IgD-negative memory B cell (primary cell): ENCODE results near the gene EDEM1. TPM values are rescaled to one million over a fixed set of nuclear protein-coding genes. Genes with fewer than 3 reads are reported as not detected.
A peak's percentile ranks its signal among the peaks of the same experiment; 100 is the strongest.

Source experiments
- H3K27ac Mint-ChIP-seq, 3 donors: one replicate each; pipeline ENCODE4 v1.8.0; 2020 to 2022; ENCODE audit warnings: mild to moderate bottlenecking in 3 of 3, mixed read lengths in 3 of 3, moderate library complexity in 1 of 3
- H3K27me3 Mint-ChIP-seq: one replicate; pipeline ENCODE4 v1.8.0; 2021; ENCODE audit warnings: mixed read lengths
- H3K36me3 Mint-ChIP-seq: one replicate; pipeline ENCODE4 v1.8.0; 2020; ENCODE audit warnings: mild to moderate bottlenecking, mixed read lengths
- H3K4me1 Mint-ChIP-seq, 3 donors: one replicate each; pipeline ENCODE4 v1.8.0; 2020 to 2022; ENCODE audit warnings: mixed read lengths in 3 of 3, mild to moderate bottlenecking in 1 of 3
- H3K4me3 Mint-ChIP-seq, 4 donors: one replicate each; pipeline ENCODE4 v1.8.0; 2020 to 2022; ENCODE audit warnings: mild to moderate bottlenecking in 4 of 4, mixed read lengths in 4 of 4, moderate library complexity in 3 of 4
- H3K9me3 Mint-ChIP-seq, 3 donors: one replicate each; pipeline ENCODE4 v1.8.0; 2020 to 2021; ENCODE audit warnings: mixed read lengths in 3 of 3, mild to moderate bottlenecking in 1 of 3
- polyA plus RNA-seq: library from polyadenylated mRNA; unstranded; fragments of 300-500 nt; fragmentation: Illumina TruSeq; gene quantifications from one replicate; pipeline ENCODE4 v1.2.3, GENCODE V29; 2021

EDEM1 gene
- polyA plus RNA-seq, 1 donor from 2014 or later = 58.4 TPM

DNA sequence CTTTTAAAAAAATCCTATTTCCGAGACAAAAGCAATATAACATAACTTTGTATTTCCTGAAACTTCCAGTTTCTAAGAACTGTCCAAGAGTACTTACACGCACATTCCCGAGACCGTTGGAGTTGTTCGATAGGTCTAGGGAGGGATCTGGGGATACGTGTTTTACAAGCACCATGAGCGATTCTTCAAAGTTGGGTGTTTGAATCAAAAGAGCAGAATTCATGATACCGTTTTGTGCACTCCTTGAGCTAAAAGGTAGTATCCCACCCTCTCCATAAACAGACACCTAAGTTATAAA is 700 bp upstream of the EDEM1 start:
- Mint-ChIP-seq H3K36me3 (peaks cover 10% of the 10 kb centered on the region), H3K27ac (peak overlapping the region; percentile 94 to 100 (median 98)), H3K9me3 (peaks cover 0 to 3% (median 1%) of the 10 kb centered on the region in 3 donors), H3K4me3 (peak overlapping the region; percentile 90 to 99 (median 96)), H3K4me1 (peaks cover 44 to 51% (median 48%) of the 10 kb centered on the region in 3 donors), H3K27me3 (no peaks in the 10 kb centered on the region)

DNA sequence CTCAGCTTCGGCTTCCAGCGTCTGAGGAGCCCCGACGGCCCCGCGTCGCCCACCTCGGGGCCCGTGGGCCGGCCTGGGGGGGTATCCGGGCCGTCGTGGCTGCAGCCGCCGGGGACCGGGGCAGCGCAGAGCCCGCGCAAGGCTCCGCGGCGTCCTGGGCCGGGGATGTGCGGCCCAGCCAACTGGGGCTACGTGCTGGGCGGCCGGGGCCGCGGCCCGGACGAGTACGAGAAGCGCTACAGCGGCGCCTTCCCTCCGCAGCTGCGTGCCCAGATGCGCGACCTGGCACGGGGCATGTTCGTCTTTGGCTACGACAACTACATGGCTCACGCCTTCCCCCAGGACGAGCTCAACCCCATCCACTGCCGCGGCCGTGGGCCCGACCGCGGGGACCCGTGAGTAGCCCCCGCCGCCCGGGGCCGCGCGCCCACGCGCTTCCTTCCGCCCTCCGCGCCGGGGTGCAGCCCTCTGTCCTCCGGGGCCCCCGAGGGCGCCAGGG is 462 bp downstream of the EDEM1 start:
- H3K4me1 Mint-ChIP-seq = peaks cover 49 to 55% (median 52%) of the 10 kb centered on the region in 3 donors
- no peaks in the 10 kb centered on the region for H3K27me3 Mint-ChIP-seq
- H3K9me3 Mint-ChIP-seq = peaks cover 0 to 3% (median 1%) of the 10 kb centered on the region in 3 donors
- H3K36me3 Mint-ChIP-seq = peaks cover 10% of the 10 kb centered on the region
- peak overlapping the region; percentile 98 to 100 (median 100) for H3K4me3 Mint-ChIP-seq
- peak overlapping the region; percentile 98 to 100 (median 98) for H3K27ac Mint-ChIP-seq

DNA sequence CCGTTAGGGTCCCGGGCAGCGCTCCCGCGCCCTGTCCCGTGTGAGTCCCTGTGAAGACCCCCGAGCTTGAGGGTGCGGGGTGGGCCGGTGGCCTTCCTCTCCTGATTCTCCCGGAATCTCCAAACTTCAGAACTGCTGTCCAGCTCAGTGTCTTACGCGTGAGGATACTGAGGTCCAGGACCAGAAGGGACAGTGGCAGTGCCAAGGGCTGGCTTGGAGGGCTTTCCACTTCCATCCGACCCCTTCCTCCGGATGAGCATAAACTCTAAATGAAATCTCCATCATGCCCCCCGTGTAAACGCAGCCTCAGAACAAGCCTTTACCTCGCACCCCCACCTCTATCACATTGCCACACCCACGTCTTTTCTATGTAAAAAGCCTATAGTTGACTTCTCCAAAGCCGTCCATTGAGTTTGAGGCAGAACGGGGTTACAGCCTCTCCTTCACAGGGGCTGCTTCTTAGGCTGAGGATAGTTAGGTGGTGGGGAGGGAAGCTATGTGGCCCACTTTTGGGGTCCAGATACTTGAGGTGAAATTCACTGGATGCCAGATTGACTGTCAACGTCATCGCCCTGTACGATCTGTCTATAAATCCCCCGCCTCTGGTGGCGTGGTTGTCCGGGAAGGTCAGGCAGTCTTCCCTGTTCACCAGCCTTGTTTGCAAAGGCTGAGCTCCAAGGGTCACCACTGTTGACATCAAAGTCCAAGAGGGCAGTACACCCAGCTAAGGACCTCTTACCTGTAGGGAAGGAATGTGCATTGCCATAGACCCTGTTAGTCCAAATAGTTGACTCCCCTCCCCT is 1.1 kb downstream of the EDEM1 start:
- peaks cover 10% of the 10 kb centered on the region for H3K36me3 Mint-ChIP-seq
- H3K27me3 Mint-ChIP-seq = no peaks in the 10 kb centered on the region
- peaks cover 49 to 53% (median 50%) of the 10 kb centered on the region in 3 donors for H3K4me1 Mint-ChIP-seq
- peak overlapping the region; percentile 98 to 100 (median 100) for H3K4me3 Mint-ChIP-seq
- H3K27ac Mint-ChIP-seq = peak overlapping the region; percentile 98 to 100 (median 98)
- peaks cover 0 to 3% (median 1%) of the 10 kb centered on the region in 3 donors for H3K9me3 Mint-ChIP-seq

DNA sequence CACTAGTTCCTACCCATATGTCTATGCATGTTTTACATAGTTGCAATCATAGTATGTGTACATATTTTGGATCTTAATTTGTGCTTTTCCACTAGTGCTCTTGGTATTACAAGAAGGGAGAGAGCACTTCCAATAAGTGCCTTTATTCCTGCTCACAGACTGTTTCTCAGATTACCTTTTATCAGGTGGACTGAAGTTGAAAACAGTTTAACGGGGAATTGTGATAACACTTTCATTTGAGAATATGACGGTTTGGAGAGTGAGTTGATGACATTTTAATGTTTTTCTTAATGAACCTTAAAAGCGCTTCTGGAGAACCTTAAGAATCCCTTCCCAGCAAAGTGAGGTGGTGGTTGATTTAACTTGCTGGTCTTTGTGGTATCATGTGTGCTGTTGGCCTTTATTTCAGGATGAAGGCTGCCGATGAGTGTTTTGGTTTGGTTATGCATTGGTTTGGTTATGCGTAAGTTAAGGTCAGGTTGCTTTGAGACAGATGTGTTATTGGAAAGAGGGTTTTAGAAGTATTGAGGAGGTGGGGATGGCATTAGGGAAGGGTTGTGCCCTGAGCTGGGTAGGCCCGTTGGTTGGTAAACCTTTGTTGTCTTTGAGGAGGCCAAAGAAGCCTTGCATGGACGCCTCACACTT is 2.8 kb downstream of the EDEM1 start:
- H3K9me3 Mint-ChIP-seq = peaks cover 0 to 3% (median 1%) of the 10 kb centered on the region in 3 donors
- peaks cover 52 to 57% (median 57%) of the 10 kb centered on the region in 3 donors for H3K4me1 Mint-ChIP-seq
- no peaks in the 10 kb centered on the region for H3K27me3 Mint-ChIP-seq
- peak overlapping the region; percentile 94 to 100 (median 98) for H3K27ac Mint-ChIP-seq
- peaks cover 17% of the 10 kb centered on the region for H3K36me3 Mint-ChIP-seq
- H3K4me3 Mint-ChIP-seq = peak overlapping the region; percentile 98 to 100 (median 100)

DNA sequence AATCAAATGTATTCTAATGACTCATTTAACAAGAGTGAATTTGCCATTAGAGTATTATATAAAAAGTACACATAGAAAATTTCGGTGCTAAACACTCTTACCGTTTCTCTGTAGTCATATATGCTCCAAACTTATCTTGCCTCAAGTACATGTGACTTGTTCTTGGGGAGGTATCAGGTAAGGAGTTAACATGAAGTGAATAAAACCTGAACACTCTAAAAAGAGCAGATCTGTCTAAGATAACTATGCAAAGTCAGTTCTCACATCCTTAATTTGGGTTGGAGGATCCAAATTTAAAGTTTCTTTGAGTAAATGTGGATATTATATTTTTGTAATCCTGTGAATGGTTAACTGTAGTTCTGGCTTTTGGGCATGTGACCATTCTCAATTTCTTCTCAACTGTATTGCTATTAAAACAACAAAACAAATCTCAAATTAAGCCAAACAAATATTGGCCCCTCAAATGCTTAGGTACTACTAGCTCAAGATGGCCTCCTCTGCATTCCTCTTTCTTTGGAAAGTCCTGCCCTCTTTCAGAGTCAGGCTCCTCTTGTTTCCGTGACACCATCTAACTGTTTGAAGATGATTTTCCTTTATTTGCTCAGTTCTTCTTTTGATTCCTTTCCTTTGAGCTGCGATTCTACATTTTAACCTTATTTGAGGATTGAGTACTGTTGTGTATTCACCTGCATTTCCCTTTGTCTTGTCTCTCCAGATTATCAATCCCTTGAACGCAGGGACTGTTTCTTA is 4.2 kb downstream of the EDEM1 start:
- no peaks in the 10 kb centered on the region for H3K27me3 Mint-ChIP-seq
- peaks cover 0 to 3% (median 1%) of the 10 kb centered on the region in 3 donors for H3K9me3 Mint-ChIP-seq
- peaks cover 50 to 58% (median 52%) of the 10 kb centered on the region in 3 donors for H3K4me1 Mint-ChIP-seq
- peak overlapping the region; percentile 31 to 90 (median 82) for H3K27ac Mint-ChIP-seq
- H3K4me3 Mint-ChIP-seq = peak overlapping the region; percentile 69 to 86 (median 75)
- peaks cover 19% of the 10 kb centered on the region for H3K36me3 Mint-ChIP-seq

DNA sequence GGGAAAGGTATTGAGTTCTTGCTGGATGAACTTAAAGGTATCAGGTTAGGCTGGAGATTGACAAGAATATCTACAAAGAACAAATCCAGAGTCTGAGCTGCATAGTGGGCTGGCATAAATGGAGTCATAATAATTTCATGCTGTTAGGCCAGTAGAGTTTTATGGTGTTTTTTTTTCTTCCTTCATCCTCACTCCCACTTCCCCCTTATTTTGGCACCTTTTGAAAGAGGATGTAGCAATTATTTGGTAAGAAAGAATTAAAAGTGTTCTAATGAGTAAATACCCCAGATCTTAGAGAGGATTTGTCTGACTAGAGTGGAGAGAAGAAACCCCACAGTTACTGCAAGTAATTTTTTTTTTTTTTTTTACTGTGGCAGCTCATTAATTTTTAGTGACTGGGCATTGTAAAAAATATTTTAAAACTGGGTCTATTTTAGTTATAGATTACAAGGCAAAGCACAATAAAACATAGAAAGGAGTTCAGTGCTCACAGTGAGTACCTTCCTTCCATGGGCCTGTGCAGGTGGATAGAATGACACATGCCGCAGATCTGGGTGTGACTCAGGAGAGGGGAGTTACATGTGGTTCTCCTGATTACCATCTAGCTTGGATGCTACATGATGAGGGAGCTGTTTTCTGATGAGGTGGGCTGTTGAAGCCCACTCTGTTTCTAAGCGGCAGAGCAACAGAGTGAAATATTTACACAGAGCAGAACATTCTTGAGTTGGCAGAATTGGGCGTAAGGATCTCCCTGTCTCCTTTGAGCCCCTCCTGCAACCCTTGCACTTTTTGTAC is 5.3 kb downstream of the EDEM1 start:
- peak overlapping the region; percentile 3 to 86 (median 75) for H3K4me3 Mint-ChIP-seq
- peaks cover 26% of the 10 kb centered on the region for H3K36me3 Mint-ChIP-seq

DNA sequence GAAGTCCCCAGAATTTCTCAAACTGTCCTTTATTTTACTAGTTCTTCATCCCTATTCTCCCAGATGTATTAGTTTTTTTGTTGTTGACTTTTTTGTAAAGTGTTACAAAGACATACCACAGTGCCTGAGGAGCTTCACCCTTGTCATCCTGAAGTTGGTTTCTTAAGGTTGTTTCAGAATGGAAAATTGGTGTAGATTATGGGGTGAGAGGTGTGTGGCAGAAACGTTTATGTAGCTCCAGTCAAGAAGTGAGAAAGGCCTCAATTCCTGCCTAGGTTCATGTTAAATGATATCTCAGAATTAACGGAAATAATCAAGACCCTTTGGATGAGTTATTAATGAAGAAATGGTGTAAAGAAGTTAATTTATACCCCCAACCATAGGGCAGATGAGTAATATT is 6.8 kb downstream of the EDEM1 start:
- H3K9me3 Mint-ChIP-seq = peaks cover 0 to 3% (median 0%) of the 10 kb centered on the region in 3 donors
- peaks cover 1% of the 10 kb centered on the region for H3K27me3 Mint-ChIP-seq
- H3K4me1 Mint-ChIP-seq = peaks cover 61 to 72% (median 70%) of the 10 kb centered on the region in 3 donors
- peak overlapping the region; percentile 13 to 82 (median 26) for H3K4me3 Mint-ChIP-seq
- peaks cover 30% of the 10 kb centered on the region for H3K36me3 Mint-ChIP-seq
- peak overlapping the region; percentile 67 to 97 (median 93) for H3K27ac Mint-ChIP-seq

More for the DNA sequence above, 5.3 kb downstream of the EDEM1 start:
- peaks cover 0 to 3% (median 3%) of the 10 kb centered on the region in 3 donors for H3K9me3 Mint-ChIP-seq
- H3K27ac Mint-ChIP-seq = peak overlapping the region; percentile 65 to 90 (median 82)
- no peaks in the 10 kb centered on the region for H3K27me3 Mint-ChIP-seq
- peaks cover 56 to 62% (median 59%) of the 10 kb centered on the region in 3 donors for H3K4me1 Mint-ChIP-seq

DNA sequence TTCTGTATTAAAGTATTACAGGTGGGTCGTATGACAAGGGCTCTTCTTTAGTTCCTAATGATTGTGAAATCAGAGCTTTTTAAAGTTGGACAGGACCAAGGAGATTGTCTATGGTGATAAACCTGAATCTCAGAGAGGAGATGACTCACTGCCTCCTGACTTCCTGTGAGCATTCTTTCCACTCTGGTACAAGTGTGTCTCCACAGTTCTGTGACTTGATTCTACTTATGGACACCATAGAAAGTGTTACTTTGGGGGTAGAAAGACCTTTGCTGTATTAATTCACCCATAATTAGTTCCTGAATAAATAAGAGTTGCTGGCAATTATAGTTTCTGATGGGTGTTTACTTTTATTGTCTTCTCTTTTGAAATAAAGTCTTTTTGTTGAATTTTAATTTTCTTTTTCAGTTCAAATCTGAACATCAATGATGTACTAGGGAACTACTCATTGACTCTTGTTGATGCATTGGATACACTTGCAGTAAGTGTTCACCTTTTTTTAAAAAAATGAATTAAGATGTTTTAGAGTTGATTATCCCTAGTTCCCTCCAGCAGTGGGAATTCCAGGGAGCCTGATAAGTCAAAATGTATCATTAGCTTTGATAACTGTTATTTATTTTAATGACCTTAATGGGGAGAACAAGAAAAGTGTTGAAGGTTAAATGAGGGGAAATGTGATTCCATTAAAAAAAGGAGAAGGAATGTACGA is 7.4 kb downstream of the EDEM1 start:
- Mint-ChIP-seq H3K27me3 (peaks cover 1% of the 10 kb centered on the region), H3K36me3 (peaks cover 29% of the 10 kb centered on the region), H3K4me3 (peak overlapping the region in 3 of 4 donors; percentile 31 to 82 (median 70)), H3K27ac (peak overlapping the region; percentile 67 to 97 (median 93)), H3K9me3 (peaks cover 0 to 3% (median 0%) of the 10 kb centered on the region in 3 donors), H3K4me1 (peaks cover 64 to 75% (median 73%) of the 10 kb centered on the region in 3 donors)

DNA sequence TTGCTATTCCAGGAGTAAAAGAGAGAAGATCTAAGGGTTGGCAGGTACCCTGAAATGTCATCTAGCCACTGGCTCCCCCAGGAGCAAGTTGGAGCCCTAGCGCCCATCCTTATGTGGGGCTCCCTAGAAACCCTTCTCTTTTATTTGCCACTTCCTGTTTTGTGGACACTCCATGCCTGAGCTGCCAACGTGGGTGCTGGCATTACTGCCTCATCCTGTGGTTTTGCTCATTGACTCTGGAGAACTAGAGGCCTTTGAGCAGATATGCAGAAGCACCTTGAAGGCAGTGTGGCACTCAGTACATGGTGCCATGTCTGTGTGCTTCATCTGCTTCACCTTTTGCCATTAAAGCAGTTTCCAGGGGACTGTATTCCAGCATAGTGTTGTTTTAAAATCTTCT is 8.1 kb downstream of the EDEM1 start:
- Mint-ChIP-seq H3K36me3 (peaks cover 23% of the 10 kb centered on the region), H3K9me3 (peaks cover 0 to 3% (median 0%) of the 10 kb centered on the region in 3 donors), H3K4me1 (peaks cover 62 to 73% (median 73%) of the 10 kb centered on the region in 3 donors), H3K27ac (peak overlapping the region; percentile 67 to 97 (median 93)), H3K27me3 (peaks cover 1% of the 10 kb centered on the region), H3K4me3 (peak overlapping the region in 3 of 4 donors; percentile 31 to 82 (median 70))

DNA sequence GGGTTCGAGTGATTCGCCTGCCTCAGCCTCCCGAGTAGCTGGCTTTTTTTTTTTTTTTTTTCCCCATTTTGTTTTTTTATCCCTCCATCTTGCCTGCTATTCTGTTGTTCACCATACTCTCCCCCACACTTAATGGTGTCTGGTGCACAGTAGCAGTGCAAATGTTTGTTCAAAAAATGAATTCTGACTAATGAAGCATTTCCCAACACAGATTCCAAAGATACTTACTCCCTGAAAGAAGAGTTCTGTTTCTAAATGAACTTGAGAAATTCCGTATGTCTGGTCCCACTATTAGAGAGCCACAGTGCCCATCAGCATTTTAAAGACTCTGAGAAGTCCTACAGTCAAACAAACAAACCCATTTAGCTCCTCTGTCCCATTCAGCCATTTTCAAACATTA is 9.5 kb downstream of the EDEM1 start:
- H3K27ac Mint-ChIP-seq = peak overlapping the region; percentile 91 to 97 (median 93)
- peaks cover 1% of the 10 kb centered on the region for H3K27me3 Mint-ChIP-seq

DNA sequence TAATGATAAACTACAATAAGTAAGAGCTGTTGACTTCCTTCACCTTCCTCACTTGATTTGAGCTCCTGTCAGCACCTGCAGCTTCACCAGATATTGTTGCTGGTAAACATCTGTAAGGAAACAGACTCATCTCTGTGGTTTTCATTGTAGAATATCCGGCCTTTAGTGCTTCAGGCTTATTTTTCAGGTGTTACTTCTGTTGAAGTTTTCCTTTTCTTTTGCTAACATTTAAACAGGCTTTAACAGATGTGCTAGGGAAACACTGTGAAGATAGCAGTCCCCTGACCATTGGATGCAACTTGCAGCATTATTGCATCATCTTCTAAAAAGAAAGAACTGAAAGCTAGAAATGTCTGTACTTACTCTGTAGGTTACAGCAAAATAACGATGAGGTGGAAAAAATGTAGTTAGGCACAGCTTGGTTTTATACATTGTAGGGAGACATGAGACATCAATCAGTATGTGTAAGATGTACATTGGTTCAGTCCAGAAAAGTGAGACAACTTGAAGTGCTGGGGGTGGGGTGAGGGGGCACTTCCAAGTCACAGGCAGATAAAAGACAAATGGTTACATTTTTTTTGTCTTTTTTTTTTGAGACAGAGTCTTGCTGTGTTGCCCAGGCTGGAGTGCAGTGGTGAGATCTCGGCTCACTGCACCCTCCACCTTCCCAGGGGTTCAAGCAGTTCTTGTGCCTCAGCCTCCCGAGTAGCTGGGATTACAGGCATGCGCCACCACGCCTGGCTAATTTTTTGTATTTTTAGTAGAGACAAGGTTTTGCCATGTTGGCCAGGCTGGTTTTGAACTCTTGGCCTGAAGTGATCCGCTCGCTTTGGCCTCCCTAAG is 10.2 kb downstream of the EDEM1 start:
- H3K27ac Mint-ChIP-seq = peak overlapping the region; percentile 93 to 98 (median 97)
- peaks cover 48 to 62% (median 61%) of the 10 kb centered on the region in 3 donors for H3K4me1 Mint-ChIP-seq
- peak overlapping the region; percentile 70 to 88 (median 87) for H3K4me3 Mint-ChIP-seq
- H3K27me3 Mint-ChIP-seq = peaks cover 1% of the 10 kb centered on the region
- peaks cover 0 to 2% (median 0%) of the 10 kb centered on the region in 3 donors for H3K9me3 Mint-ChIP-seq
- peaks cover 22% of the 10 kb centered on the region for H3K36me3 Mint-ChIP-seq

More for the DNA sequence above, 9.5 kb downstream of the EDEM1 start:
- peaks cover 0 to 2% (median 0%) of the 10 kb centered on the region in 3 donors for H3K9me3 Mint-ChIP-seq
- H3K4me3 Mint-ChIP-seq = peak overlapping the region; percentile 70 to 85 (median 78)
- peaks cover 22% of the 10 kb centered on the region for H3K36me3 Mint-ChIP-seq
- peaks cover 55 to 67% (median 66%) of the 10 kb centered on the region in 3 donors for H3K4me1 Mint-ChIP-seq

DNA sequence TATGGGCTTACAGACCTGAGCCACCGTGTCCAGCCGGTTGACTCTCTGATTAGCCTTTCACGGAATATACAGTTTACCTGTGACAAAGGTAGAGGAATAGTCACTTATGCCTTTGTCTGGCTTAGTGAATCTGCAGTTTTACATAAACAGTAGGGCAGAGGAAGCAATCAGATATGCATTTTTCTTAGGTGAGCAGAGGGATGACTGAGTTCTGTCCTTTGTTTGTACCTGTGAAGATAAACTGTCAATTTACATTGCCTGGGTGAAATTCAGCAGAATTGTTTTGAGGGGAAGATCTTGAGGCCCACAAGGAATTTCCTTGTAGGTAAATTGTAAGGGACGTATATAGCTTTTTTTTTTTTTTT is 10.8 kb downstream of the EDEM1 start:
- peak overlapping the region; percentile 9 to 88 (median 87) for H3K4me3 Mint-ChIP-seq
- peaks cover 0 to 2% (median 0%) of the 10 kb centered on the region in 3 donors for H3K9me3 Mint-ChIP-seq
- peaks cover 44 to 60% (median 57%) of the 10 kb centered on the region in 3 donors for H3K4me1 Mint-ChIP-seq
- peaks cover 1% of the 10 kb centered on the region for H3K27me3 Mint-ChIP-seq
- H3K36me3 Mint-ChIP-seq = peaks cover 22% of the 10 kb centered on the region
- H3K27ac Mint-ChIP-seq = peak overlapping the region; percentile 93 to 98 (median 97)
